ENCODE data around the gene ZNF292.

- no peak for TF ChIP-seq POLR2AphosphoS5 (IDR thresholded peaks at IDR 0.05; ENCODE audit: low read depth, low read length)
- TF ChIP-seq FOXP2 (optimal IDR thresholded peaks at IDR 0.05; ENCODE audit: borderline replicate concordance, extremely low read depth, extremely low read length, insufficient read depth) = no peak
Observed at GRCh38 chr6:87126501-87126900, 28.9 kb upstream of the ZNF292 start.
